K562 (cell line): Measurements from ENCODE around the gene USP10. TPM values are rescaled to one million over a fixed set of nuclear protein-coding genes. Genes with fewer than 3 reads are reported as not detected.

ENCODE experiments used
- ATAC-seq: fragments of 200-7000 bp; cut with Tn5 transposase; 3 replicates; pipeline ENCODE4 v1.9.1; 2020; ENCODE audit warnings: moderate library complexity
- BruUV-seq: library from RNA; stranded (reverse); fragments of 400-500 nt; replicated peaks from 2 replicates; lab custom pipeline; 2021; lab: Mats Ljungman, UMichigan
- CTCF ChIA-PET: fragments of 300-600 bp; formaldehyde crosslinking; extraction: SDS; loops from one replicate; lab custom pipeline; 2021; ENCODE audit warnings: low intra/inter-chr PET ratio; lab: Yijun Ruan, JAX
- POLR2A ChIA-PET: fragments of 300-600, 350-650 bp; sonication (Branson Sonifier 250); formaldehyde crosslinking; extraction: SDS; loops from one replicate; lab custom pipeline; 2021; ENCODE audit warnings: antibody characterized with exemption, inconsistent platforms; lab: Yijun Ruan, JAX
- DNase-seq, 4 experiments: peaks; one replicate each; pipeline versions ENCODE4 v3.0.0 to v3.0.0-alpha.2; 2011 to 2018; ENCODE audit warnings: low spot score in 3 of 4, mixed read lengths in 3 of 4; ENCODE audit errors: extremely low read depth in 1 of 4
- FAIRE-seq: peaks from 2 replicates; lab custom pipeline; 2011; peaks lifted over from hg19 to GRCh38; lab: Jason Lieb, UNC
- H2AFZ ChIP-seq: 2 replicates; pipeline ENCODE4 v1.6.0; 2011; ENCODE audit warnings: low read depth, low read length, control low read depth, inconsistent platforms
- H3K27ac ChIP-seq: fragments of 200-600 bp; 3 replicates; pipeline ENCODE4 v1.8.0; 2011; ENCODE audit warnings: low read depth, mild to moderate bottlenecking, control low read depth, inconsistent platforms, low read length, moderate library complexity, mixed read lengths; ENCODE audit errors: extremely low read depth
- H3K27me3 ChIP-seq, 2 experiments: fragments of 300-600 bp in 1 of 2; 2 replicates in 1 of 2; 3 replicates in 1 of 2; pipeline versions ENCODE4 v1.6.0 to v1.8.0; 2011; ENCODE audit warnings: inconsistent platforms in 2 of 2, low read length in 2 of 2, mild to moderate bottlenecking in 1 of 2, mixed read lengths in 1 of 2, moderate library complexity in 1 of 2; ENCODE audit not compliant: control insufficient read depth in 2 of 2, insufficient read depth in 2 of 2
- H3K36me3 ChIP-seq: fragments of 300-600 bp; 3 replicates; pipeline ENCODE4 v1.8.0; 2011; ENCODE audit warnings: mild to moderate bottlenecking, low read length, inconsistent platforms; ENCODE audit not compliant: control insufficient read depth, insufficient read depth
- H3K4me1 ChIP-seq, 2 experiments: fragments of 200-600 bp in 1 of 2; replicated peaks in 1 of 2; 2 replicates in 1 of 2; 3 replicates in 1 of 2; pipeline versions ENCODE4 v1.5.1 to v1.8.0; 2011; ENCODE audit warnings: inconsistent platforms in 2 of 2, low read length in 2 of 2, mild to moderate bottlenecking in 1 of 2, mixed read lengths in 1 of 2, moderate library complexity in 1 of 2; ENCODE audit not compliant: control insufficient read depth in 2 of 2, insufficient read depth in 2 of 2
- H3K4me2 ChIP-seq: 2 replicates; pipeline ENCODE4 v1.6.1; 2011; ENCODE audit warnings: low read length, control low read depth, inconsistent platforms, mixed read lengths; ENCODE audit not compliant: insufficient read depth
- H3K4me3 ChIP-seq: fragments of 200-600 bp; sonication (generic), shearing (Covaris generic); 2 replicates; pipeline ENCODE4 v1.5.1; 2016; ENCODE audit warnings: control low read depth, inconsistent platforms
- H3K79me2 ChIP-seq: fragments of 200-600 bp; 3 replicates; pipeline ENCODE4 v1.8.0; 2011; ENCODE audit warnings: low read length, inconsistent platforms; ENCODE audit not compliant: control insufficient read depth, insufficient read depth
- H3K9ac ChIP-seq, 2 experiments: 2 replicates each; pipeline versions ENCODE4 v1.6.0 to v1.6.1; 2011; ENCODE audit warnings: low read depth in 2 of 2, low read length in 2 of 2, control low read depth in 1 of 2, inconsistent platforms in 1 of 2, mild to moderate bottlenecking in 1 of 2, mixed read lengths in 1 of 2; ENCODE audit not compliant: insufficient read depth in 1 of 2
- H3K9me1 ChIP-seq: one replicate; pipeline ENCODE4 v1.6.0; 2011; ENCODE audit warnings: inconsistent platforms, mild to moderate bottlenecking, low read length, moderate library complexity; ENCODE audit not compliant: control insufficient read depth, insufficient read depth
- H3K9me3 ChIP-seq: replicated peaks from 2 replicates; pipeline ENCODE4 v1.5.1; 2011; ENCODE audit warnings: low read depth, low read length, inconsistent platforms; ENCODE audit not compliant: control insufficient read depth, insufficient read depth
- H4K20me1 ChIP-seq: replicated peaks from 2 replicates; pipeline ENCODE4 v1.6.1; 2011; ENCODE audit warnings: low read length, inconsistent platforms, mixed read lengths; ENCODE audit not compliant: control insufficient read depth, insufficient read depth
- CBFA2T2 ChIP-seq: fragments of 450-650 bp; conservative IDR thresholded peaks from 2 replicates; pipeline ENCODE4 v1.6.1; 2017; ENCODE audit warnings: mild to moderate bottlenecking
- EHMT2 ChIP-seq: fragments of 450-650 bp; IDR thresholded peaks from 2 replicates; pipeline ENCODE4 v1.6.1; 2018; ENCODE audit warnings: antibody characterized with exemption
- HMG20B ChIP-seq: fragments of 250-450 bp; sonication (Bioruptor Pico); IDR thresholded peaks from 2 replicates; pipeline ENCODE4 v1.5.0; 2021; ENCODE audit warnings: mild to moderate bottlenecking
- HSF4 ChIP-seq: fragments of 250-450 bp; sonication (Bioruptor Pico); IDR thresholded peaks from 2 replicates; pipeline ENCODE4 v2.1.2; 2022; ENCODE audit warnings: mild to moderate bottlenecking, moderate library complexity, borderline replicate concordance
- KLF1 ChIP-seq: fragments of 450-650 bp; IDR thresholded peaks from 2 replicates; pipeline ENCODE4 v1.6.1; 2016; ENCODE audit warnings: missing genetic modification characterization, missing compliant biosample characterization
- MAFK ChIP-seq: IDR thresholded peaks from 2 replicates; pipeline ENCODE4 v1.6.1; 2011; ENCODE audit warnings: low read length, improper control_type of control experiment
- PRPF4 ChIP-seq: fragments of 200-400 bp; formaldehyde crosslinking; IDR thresholded peaks from one replicate; pipeline ENCODE4 v1.6.1; 2017; ENCODE audit warnings: low read length, low read depth, mild to moderate bottlenecking; ENCODE audit not compliant: insufficient read depth, poor library complexity, severe bottlenecking
- RHOXF2B ChIP-seq: fragments of 250-450 bp; sonication (Bioruptor Pico); conservative IDR thresholded peaks from 2 replicates; pipeline ENCODE4 v1.5.1; 2021
- SAFB ChIP-seq: fragments of 200-400 bp; formaldehyde crosslinking; IDR thresholded peaks from 2 replicates; pipeline ENCODE4 v1.6.1; 2017; ENCODE audit warnings: low read depth, low read length, borderline replicate concordance
- SNIP1 ChIP-seq: fragments of 450-650 bp; IDR thresholded peaks from 2 replicates; pipeline ENCODE4 v1.7.1; 2017; ENCODE audit warnings: low read depth, mild to moderate bottlenecking
- SP1 ChIP-seq: sonication (generic); formaldehyde crosslinking; IDR thresholded peaks from 2 replicates; pipeline ENCODE4 v1.8.1; 2022; ENCODE audit warnings: mild to moderate bottlenecking, missing genetic modification reagents
- YY1 ChIP-seq, 3 experiments: IDR thresholded peaks; 2 replicates each; pipeline ENCODE4 v1.6.1; 2011; ENCODE audit warnings: low read length in 2 of 3, mild to moderate bottlenecking in 2 of 3, moderate library complexity in 2 of 3, borderline replicate concordance in 1 of 3, control low read depth in 1 of 3, low read depth in 1 of 3; ENCODE audit not compliant: insufficient read depth in 3 of 3, insufficient replicate concordance in 2 of 3, control insufficient read depth in 1 of 3, insufficient read length in 1 of 3; ENCODE audit errors: extremely low read depth in 1 of 3
- WGBS: fragments of 100-300 bp; shearing (Covaris generic); methylation state at CpG from one replicate; pipeline ENCODE4 v1.1.6; 2016; ENCODE audit warnings: low coverage, mixed read lengths; ENCODE audit not compliant: insufficient coverage; ENCODE audit errors: missing lambda C conversion rate; 5-methylcytosine and 5-hydroxymethylcytosine counted together
- in situ Hi-C: fragments of 300-500 bp; cut with MboI; formaldehyde crosslinking; loops from 4 replicates; pipeline ENCODE4 v1.15.0; 2018; ENCODE audit warnings: inconsistent platforms, mixed read lengths
- intact Hi-C: fragments of 100-400 bp; cut with micrococcal nuclease; formaldehyde crosslinking; loops from 2 replicates; pipeline ENCODE4 v1.14.2; 2022
- polyA plus RNA-seq, 8 experiments: library from polyadenylated mRNA; depleted of rRNA in 4 of 8; stranded (reverse) in 5 of 8; unstranded in 3 of 8; fragments of >200 nt; fragmentation: Nextera tagmentation in 2 of 8; fragmentation: Illumina TruSeq in 1 of 8; extraction: Ambion mirVana in 2 of 8; extraction: Trizol in 1 of 8; gene quantifications; 2 replicates each; pipeline versions ENCODE4 v1.2.1 to v1.2.3, GENCODE V29; 2011 to 2014; ENCODE audit warnings: inconsistent platforms in 1 of 8, missing spikeins in 1 of 8
- total RNA-seq, 7 experiments: library from RNA; depleted of rRNA in 6 of 7; stranded (reverse); fragments of >200 nt in 6 of 7; fragmentation: Illumina TruSeq in 2 of 7; extraction: Trizol in 2 of 7; gene quantifications; 2 replicates each; pipeline versions ENCODE4 v1.2.1 to v1.2.3, GENCODE V29; 2011 to 2021; ENCODE audit warnings: low replicate concordance in 1 of 7
- TF ChIP-seq, protein P1 (sequence below): IDR thresholded peaks from 2 replicates; pipeline ENCODE4 v1.6.1; 2011; ENCODE audit warnings: borderline replicate concordance, low read depth, mild to moderate bottlenecking, moderate library complexity, low read length; ENCODE audit not compliant: insufficient read depth, poor library complexity, severe bottlenecking

USP10 gene
- total and polyA plus RNA-seq, 9 of the 15 experiments (the other 6 are each of a cell fraction or from before 2014, with no cell fraction given): 61.7 to 197 (median 116) TPM

DNA sequence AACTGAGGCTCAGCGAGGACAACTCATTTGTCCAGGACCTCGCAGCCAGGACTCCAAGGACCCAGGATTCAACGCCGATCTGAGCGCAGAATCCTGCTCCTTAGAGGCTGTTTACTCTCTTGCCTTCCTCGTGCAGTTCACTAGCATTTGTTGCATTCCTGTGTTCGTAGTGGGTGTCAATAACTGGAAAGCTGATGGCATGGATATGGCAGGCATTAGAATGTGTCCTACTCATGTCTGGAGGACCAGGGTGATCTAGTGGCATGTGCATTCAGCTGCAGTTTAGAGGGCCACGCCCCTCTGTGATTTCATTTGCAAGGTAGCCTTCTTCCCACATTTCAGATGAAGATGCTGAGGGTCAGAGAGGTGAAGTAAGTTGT, 120.5 kb downstream of the USP10 start:
- H3K79me2 ChIP-seq: no peaks in the 10 kb centered on the region
- in situ Hi-C loops: no loop called here
- POLR2A ChIA-PET: interaction anchor here (0.6 to 1.0 kb wide), 3 partner anchors 13 to 85 kb away, joined by 3 to 4 read pairs (median 3); no protein-coding TSS in a partner anchor
- H4K20me1 ChIP-seq: peaks cover 14% of the 10 kb centered on the region; the same call in 1 of the 2 replicates
- peaks cover 52 to 80% of the 10 kb centered on the region in 2 experiments for H3K27me3 ChIP-seq
- no peaks in the 10 kb centered on the region for H3K36me3 ChIP-seq
- H3K9me3 ChIP-seq: no peaks in the 10 kb centered on the region
- H3K4me2 ChIP-seq: peak overlapping the region; percentile 67; the same call in 1 of the 2 replicates
- no peak overlapping the region for H3K4me3 ChIP-seq
- H2AFZ ChIP-seq: no peak overlapping the region
- BruUV-seq: no TSS peak
- WGBS: 7% methylated on average over 8 of the region's 8 CpGs
- no peak for FAIRE-seq
- intact Hi-C loops: no loop called here
- no peaks in the 10 kb centered on the region for H3K9me1 ChIP-seq
- H3K9ac ChIP-seq: 0 out of 4 replicates have a peak overlapping the region, but pooled peaks of 1 of the 2 experiments have one; percentile 77
- TF ChIP-seq HSF4 (CRISPR knock-in tag): no peak
- TF ChIP-seq SP1 (CRISPR knock-in tag): peak; percentile 10; the same call in 1 of the 2 replicates
- 0 out of 2 replicates have a peak, but pooled peaks have one; percentile 25 for TF ChIP-seq KLF1 (tag)
- peaks cover 8 to 12% of the 10 kb centered on the region in 2 experiments; a peak in 2 of 5 replicates for H3K4me1 ChIP-seq
- CTCF ChIA-PET: no interaction called here
- no peak for ATAC-seq
- no peak overlapping the region for H3K27ac ChIP-seq
- no peak for DNase-seq

DNA sequence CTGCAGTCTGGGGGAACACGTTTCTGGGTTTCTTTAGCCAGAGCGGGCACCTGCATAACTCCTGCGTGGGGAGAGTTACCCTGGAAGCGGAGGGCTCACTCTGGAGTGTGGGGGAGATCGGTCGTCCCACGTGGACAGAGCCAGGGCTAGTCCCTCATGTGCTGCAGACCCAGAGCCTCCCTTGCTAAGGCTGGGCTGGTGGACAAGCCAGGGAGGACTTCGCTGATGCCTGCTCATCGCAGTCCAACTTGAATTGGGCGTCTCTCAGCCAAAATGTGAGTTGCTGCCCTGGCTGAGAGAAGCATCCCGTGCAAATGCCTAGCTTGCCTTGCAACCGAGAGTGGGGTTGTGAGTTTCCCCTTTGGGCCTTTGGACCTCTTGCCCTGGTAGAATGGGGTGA, 121.0 kb downstream of the USP10 start:
- ChIA-PET CTCF (no interaction called here), POLR2A (no interaction called here)
- Histone ChIP-seq H3K79me2 (no peaks in the 10 kb centered on the region), H3K9me1 (no peaks in the 10 kb centered on the region), H3K4me2 (no peak overlapping the region), H3K4me3 (no peak overlapping the region), H3K4me1 (peaks cover 8 to 12% of the 10 kb centered on the region in 2 experiments; a peak in 2 of 5 replicates), H3K36me3 (no peaks in the 10 kb centered on the region), H3K27me3 (peaks cover 48 to 77% of the 10 kb centered on the region in 2 experiments), H3K27ac (no peak overlapping the region), H2AFZ (no peak overlapping the region), H4K20me1 (peaks cover 14% of the 10 kb centered on the region; the same call in 1 of the 2 replicates), H3K9ac (no peak overlapping the region), H3K9me3 (no peaks in the 10 kb centered on the region)
- no peak for FAIRE-seq
- in situ Hi-C loops (no loop called here), intact Hi-C loops (no loop called here)
- BruUV-seq: no TSS peak
- 11% methylated on average over 12 of the region's 12 CpGs for WGBS
- no peak for ATAC-seq
- DNase-seq: no peak
- TF ChIP-seq RHOXF2B (CRISPR knock-in tag) (no peak), MAFK (no peak), YY1 (IDR thresholded peaks at IDR 0.05; ENCODE audit: borderline replicate concordance in 1 of 3, control insufficient read depth in 1 of 3, extremely low read depth in 1 of 3, insufficient read depth in 3 of 3, insufficient read length in 1 of 3, insufficient replicate concordance in 2 of 3, low read depth in 1 of 3, low read length in 2 of 3) (no peak), CBFA2T2 (no peak), SNIP1 (no peak), EHMT2 (no peak), HMG20B (CRISPR knock-in tag) (no peak), SAFB (no peak), PRPF4 (no peak)
- TF ChIP-seq, protein P1, sequence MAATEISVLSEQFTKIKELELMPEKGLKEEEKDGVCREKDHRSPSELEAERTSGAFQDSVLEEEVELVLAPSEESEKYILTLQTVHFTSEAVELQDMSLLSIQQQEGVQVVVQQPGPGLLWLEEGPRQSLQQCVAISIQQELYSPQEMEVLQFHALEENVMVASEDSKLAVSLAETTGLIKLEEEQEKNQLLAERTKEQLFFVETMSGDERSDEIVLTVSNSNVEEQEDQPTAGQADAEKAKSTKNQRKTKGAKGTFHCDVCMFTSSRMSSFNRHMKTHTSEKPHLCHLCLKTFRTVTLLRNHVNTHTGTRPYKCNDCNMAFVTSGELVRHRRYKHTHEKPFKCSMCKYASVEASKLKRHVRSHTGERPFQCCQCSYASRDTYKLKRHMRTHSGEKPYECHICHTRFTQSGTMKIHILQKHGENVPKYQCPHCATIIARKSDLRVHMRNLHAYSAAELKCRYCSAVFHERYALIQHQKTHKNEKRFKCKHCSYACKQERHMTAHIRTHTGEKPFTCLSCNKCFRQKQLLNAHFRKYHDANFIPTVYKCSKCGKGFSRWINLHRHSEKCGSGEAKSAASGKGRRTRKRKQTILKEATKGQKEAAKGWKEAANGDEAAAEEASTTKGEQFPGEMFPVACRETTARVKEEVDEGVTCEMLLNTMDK: no peak
